ENCODE measurements around the gene FAM200A. TPM values are rescaled to one million over a fixed set of nuclear protein-coding genes. Genes with fewer than 3 reads are reported as not detected.

Gene FAM200A
- 6.5 and 8.1 TPM in 2 replicates for total RNA-seq

DNA sequence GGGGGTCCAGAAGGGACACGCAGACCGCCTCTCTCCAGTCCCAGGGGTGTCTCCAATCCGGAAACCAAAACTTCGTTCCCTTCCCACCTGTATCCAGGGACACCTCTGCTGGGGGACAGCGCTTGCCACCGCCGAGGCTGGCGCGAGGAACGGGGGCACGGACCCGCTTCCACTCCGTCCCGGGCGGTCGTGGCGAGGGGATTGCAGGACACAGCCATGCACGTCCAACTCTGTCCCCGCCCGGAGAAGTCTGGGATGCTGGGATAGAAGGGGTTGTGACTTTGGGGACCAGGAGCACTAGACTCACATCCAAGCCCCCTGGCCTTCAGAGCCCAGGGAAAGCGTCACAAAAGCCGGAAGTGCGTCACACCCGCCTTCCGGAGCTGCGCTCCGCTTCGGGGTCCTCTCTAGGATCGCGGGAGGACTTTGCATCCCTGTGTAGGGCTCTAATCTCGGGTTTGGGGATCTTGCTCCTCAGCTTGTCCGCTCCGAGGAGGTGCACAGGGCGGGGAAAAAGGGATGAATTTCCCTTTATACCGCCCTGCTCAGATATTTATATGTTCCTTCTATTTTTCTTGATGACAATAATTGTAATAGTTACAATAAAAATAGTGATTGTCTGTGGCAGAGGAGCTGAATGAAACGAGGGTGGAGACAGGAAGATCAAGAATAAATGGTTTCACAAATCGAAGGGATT, at the start of gene FAM200A:
FAM200A (minus strand) TSS at position 348 of the 697 bp plus-strand sequence. CDS start 3,707 bp downstream, outside the sequence.

DNA sequence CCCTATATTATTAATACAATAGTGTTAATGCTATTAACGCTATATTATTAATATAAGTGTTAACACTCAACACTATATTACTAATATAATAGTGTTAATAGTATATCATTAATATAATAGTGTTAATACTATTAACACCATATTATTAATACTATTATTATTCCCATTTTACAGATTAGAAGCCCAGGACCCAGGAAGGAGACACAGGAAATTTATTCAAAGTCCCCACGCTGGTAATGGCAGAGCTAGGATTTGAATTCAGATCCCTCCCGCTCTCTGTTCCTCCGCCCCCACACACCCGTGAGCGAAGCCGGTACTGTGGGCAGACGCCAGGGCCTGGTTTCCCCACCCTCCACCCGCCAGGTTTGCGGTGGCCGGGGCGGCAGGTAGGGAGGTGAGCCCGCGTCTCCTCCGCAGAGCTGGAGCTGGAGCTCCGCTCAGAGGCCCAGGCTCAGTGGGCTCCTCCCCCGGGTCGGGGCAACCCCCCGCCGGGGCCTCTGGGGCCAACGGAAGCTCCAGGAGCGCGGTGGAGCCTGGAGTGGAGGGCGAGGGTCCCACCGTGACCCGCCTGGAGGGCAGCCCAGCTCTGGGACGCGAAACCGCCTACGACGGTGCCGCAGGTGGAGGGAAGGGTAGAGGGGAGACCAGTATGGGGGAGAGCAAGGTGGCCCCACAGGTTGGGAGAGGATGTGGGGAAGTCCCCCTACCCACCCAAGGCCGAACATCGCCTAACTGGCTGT, 46.0 kb upstream of the FAM200A start, which contains the start of gene TMEM225B:
TMEM225B (plus strand) TSS at position 506 of the 740 bp plus-strand sequence. CDS start 6,122 bp downstream, outside the sequence.

GRCh38 chr7:99558306-99559174, 6.6 kb upstream of the FAM200A start, which contains the start of gene ZNF655:
Gene ZNF655 (plus strand): TSS chr7:99558642. CDS start chr7:99560560, 1,918 bp downstream.

GRCh38 chr7:99504603-99505323, 47.2 kb downstream of the FAM200A start, which contains the start of gene ZKSCAN5:
Gene ZKSCAN5 (plus strand): TSS chr7:99504662. CDS start chr7:99506045, 1,383 bp downstream.

GRCh38 chr7:99499721-99500636, 51.9 kb downstream of the FAM200A start, which contains the start of gene ZNF394:
Gene ZNF394 (minus strand): TSS chr7:99500281. CDS start chr7:99500093, 188 bp downstream.

Other genes with a start within 250 kb of the FAM200A start
- gene ARPC1A, start 226.2 kb downstream of the FAM200A start, total RNA-seq, result 229 and 254 TPM in 2 replicates
- 353 and 402 TPM in 2 replicates for gene ARPC1B, start 177.4 kb downstream of the FAM200A start, total RNA-seq
- gene PDAP1, start 143.5 kb downstream of the FAM200A start, total RNA-seq, result 61.8 and 81.7 TPM in 2 replicates
- 87.8 and 169 TPM in 2 replicates for gene BUD31, start 143.1 kb downstream of the FAM200A start, total RNA-seq
- 3.3 and 4.0 TPM in 2 replicates for gene PTCD1, start 113.3 kb downstream of the FAM200A start, total RNA-seq
- gene CPSF4, start 113.2 kb downstream of the FAM200A start, total RNA-seq, result 26.5 and 30.5 TPM in 2 replicates
- gene ATP5MF, start 85.9 kb downstream of the FAM200A start, total RNA-seq, result 404 and 586 TPM in 2 replicates
- 9.8 and 11.9 TPM in 2 replicates for gene ZNF789, start 79.2 kb downstream of the FAM200A start, total RNA-seq
- 24.2 and 27.4 TPM in 2 replicates for gene ZNF394, start 51.8 kb downstream of the FAM200A start, total RNA-seq
- gene ZKSCAN5, start 47.5 kb downstream of the FAM200A start, total RNA-seq, result 13.6 and 14.8 TPM in 2 replicates
- gene ZNF655, start 6.5 kb upstream of the FAM200A start, total RNA-seq, result 21.4 and 24.3 TPM in 2 replicates
- gene TMEM225B, start 46.2 kb upstream of the FAM200A start, total RNA-seq, result 0.43 TPM in 1 of 2 replicates, not detected in the other
- gene ZSCAN25, start 64.8 kb upstream of the FAM200A start, total RNA-seq, result 12.3 and 12.4 TPM in 2 replicates
- gene CYP3A5, start 127.9 kb upstream of the FAM200A start, total RNA-seq, result not detected in 2 replicates
- gene CYP3A7, start 183.1 kb upstream of the FAM200A start, total RNA-seq, result 0.07 and 0.27 TPM in 2 replicates
- not detected in 2 replicates for gene CYP3A4, start 232.1 kb upstream of the FAM200A start, total RNA-seq